HG03108 (cell line): ENCODE data around the gene PAIP1.
"Not testable (repeated sequence)": the region's sequence is repeated elsewhere in the genome, so short reads cannot be mapped to it uniquely, and the experiment has no call there.

Source experiments
- ATAC-seq: cut with Tn5 transposase; IDR thresholded peaks from one replicate; pipeline ENCODE4 v1.9.1; 2021; ENCODE audit warnings: moderate library complexity; ENCODE audit not compliant: unreplicated experiment

The PAIP1 gene

DNA sequence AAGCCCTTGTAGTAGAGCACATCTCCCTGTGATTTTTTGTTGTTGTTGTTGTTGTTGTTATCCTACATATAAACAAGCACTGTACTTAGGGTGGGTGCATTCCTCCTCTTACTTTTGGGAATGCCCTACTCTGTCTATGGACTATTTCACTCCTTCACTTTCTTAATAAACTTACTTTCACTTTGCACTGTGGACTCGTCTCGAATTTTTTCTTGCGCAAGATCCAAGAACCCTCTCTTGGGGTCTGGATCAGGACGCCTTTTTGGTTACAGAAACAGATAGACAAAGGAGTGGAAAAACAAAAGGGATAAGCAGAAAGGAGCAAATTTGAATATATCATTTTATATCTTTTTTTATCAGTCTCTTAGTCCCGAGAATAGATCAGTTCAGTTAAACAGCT, 14.4 kb upstream of the PAIP1 start:
- no peak for ATAC-seq

DNA sequence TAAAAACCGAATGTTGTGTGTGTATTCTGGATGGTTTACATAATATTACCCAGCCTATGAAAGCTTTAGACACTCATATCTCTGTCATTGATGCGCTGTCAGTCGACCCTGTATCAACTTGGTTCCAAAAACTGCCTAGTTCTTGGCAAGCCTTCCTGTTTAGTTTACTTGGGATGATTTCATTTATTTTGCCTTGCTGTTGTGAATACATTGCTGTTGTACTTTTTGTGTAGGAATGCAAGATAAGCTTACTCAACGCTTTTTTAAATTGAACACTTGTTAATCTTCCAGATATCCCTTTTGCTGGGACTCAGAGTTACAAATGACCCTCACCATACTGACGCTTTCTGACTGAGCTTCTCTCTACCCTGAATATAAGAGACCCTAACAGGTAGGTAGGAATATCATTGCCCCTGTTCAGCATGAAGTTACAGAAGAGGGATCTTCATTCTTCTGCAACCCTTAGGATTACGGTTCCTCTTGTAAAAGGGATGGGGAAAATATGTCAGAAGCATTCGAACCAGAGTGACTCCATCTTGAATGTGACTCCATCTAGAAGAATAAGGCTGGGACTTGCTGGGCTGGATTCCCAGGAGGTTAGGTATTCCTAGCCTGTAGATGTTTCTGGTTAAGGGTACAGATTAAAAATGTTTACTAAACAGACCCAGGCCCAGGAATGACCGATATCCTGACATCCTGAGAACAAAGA, 13.7 kb upstream of the PAIP1 start:
- ATAC-seq, result no peak

DNA sequence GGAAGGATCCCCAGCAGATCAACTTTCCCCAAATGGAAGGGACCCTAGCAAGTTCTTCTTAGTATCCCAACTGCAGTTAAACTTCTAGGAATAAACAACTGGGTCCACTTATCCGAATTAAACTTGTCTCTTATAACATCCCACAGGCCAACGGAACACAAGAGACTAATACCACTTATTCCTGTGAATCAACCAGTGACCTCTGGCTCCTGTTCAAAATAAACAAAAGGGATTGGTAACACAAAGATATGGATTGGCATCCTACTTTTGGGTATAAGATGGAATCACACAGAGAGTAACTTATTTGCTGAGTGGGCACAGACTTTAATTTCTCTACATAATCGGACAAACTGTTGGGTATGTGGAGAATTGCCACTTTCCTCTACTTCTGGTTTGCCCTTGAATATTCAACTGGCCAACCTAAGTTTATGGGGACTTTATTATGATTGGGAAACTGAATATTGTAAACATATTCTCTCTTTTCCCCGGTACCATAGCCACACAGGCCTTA, 12.4 kb upstream of the PAIP1 start:
- ATAC-seq, result no peak

DNA sequence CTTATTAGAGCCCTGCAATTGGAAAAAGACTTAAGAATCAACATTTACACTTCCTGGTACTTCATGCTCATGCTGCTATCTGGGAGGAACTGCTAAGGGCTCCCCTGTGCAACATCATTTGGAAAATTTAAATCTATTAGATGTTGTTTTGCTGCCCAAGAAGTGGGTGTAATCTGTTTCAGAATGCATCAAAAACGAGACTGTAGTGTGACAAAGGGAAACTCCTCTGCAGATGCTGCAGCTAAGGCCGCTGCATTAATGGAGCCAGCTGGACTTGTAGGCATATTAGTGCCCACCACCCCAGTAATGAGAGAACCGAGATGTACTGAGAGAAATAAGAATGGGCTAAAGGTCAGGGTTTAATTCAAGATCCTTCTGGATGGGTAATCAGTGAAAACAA, 11.1 kb upstream of the PAIP1 start:
- ATAC-seq, result no peak

DNA sequence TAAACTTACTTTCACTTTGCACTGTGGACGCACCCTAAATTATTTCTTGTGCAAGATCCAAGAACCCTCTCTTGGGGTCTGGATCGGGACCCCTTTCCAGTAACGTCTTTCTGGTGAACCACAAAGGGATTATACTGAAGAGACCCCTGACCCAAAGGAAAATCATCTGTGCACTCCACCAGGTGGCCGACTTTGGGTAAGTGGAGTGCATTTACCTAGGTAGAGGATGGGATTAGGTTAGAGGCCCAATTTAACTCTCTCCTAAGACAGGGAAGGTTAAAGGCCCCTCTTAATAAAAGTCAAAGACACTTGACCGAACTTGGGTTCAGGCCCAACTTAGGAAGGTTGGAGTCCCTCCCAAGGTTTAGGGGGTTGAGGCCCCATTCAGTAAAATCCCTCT, 8.2 kb upstream of the PAIP1 start:
- ATAC-seq, result no peak

DNA sequence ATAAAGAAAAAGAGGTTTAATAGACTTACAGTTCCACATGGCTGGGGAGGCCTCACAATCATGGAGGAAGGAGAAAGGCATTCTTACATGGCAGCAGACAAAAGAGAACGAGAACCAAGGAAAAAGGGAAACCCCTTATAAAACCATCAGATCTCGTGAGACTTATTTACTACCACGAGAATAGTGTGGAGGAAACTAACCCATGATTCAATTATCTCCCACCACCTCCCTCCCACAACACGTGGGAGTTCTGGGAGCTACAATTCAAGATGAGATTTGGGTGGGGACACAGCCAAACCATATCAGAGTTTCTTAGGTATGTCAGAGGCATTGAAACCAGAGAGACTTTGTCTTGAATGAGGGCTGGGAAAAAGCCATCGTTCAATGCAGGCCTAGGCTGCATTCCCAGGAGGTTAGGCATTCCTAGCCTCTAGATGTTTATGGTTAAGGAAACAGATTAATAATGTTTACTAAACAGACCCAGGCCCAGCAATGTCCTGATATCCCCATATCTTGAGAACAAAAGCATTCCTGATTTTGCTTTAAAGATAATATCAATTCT, 7.5 kb upstream of the PAIP1 start:
- no peak for ATAC-seq

DNA sequence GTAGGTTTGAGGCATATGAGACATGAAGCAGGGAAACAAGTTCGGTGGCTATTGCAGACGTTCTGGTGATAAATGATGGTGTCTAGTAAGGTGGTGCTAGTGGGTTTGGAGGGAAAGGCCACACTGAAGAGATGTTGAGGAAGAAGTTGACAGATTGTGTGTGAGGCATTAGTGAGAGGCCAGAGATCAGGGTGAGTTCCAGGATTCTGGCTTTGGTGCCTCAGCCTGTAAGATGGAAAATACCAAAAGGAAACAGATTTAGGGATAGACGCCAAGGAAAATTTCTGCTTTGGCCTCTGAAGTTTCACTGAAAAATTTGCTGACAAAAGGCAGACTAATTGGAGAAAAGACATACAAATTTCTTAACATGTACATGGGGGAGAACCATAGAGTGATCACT, 6.4 kb upstream of the PAIP1 start:
- no peak for ATAC-seq

DNA sequence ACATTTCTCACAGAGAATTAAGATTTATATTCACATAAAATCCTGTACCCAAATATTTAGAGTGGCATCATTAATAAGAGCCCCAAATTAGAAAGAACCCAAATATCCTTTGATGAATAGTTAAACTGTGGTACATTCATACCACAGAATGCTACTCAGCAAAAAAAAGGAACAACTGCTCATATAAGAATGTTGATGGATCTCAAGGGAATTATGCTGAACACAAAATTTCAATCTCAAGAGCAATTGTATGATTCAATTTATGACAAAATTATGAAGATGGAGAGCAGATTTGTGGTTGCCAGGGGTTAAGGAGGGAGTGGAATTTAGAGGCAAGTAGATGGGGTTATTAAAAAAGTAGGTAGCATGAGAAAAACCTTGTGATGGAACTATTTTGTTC, 4.5 kb upstream of the PAIP1 start:
- ATAC-seq, result no peak

DNA sequence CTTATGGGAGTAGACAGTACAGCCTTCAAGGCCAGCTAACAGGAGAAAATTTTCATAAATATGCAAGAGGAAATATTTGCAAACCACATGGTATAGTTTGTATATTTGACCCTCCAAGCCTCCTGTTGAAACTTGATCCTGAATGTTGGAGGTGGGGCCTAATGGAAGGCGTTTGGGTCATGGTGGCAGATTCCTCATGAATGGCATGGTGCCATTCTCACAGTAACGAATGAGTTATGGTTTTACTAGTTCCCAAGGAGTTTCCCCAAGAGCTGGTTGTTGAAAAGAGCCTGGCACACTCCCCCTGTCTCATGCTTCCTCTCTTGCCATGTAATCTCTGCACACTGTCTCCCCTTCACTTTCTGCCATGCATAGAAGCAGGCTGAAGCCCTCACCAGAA, 3.3 kb upstream of the PAIP1 start:
- no peak for ATAC-seq

DNA sequence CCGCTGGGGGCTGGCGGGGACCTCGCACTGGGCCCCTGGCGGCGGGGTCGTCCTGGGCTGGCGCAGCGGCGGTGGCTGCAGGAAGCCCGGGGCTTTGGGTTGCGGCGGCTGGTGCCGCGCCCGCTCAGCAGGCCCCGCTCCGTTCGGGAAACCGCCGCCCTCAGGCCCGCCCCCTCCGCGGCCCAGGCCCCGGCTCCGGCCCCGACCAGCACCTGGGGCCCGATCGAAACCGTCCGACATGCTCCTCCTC, 345 bp downstream of the PAIP1 start:
- peak; percentile 85 for ATAC-seq

DNA sequence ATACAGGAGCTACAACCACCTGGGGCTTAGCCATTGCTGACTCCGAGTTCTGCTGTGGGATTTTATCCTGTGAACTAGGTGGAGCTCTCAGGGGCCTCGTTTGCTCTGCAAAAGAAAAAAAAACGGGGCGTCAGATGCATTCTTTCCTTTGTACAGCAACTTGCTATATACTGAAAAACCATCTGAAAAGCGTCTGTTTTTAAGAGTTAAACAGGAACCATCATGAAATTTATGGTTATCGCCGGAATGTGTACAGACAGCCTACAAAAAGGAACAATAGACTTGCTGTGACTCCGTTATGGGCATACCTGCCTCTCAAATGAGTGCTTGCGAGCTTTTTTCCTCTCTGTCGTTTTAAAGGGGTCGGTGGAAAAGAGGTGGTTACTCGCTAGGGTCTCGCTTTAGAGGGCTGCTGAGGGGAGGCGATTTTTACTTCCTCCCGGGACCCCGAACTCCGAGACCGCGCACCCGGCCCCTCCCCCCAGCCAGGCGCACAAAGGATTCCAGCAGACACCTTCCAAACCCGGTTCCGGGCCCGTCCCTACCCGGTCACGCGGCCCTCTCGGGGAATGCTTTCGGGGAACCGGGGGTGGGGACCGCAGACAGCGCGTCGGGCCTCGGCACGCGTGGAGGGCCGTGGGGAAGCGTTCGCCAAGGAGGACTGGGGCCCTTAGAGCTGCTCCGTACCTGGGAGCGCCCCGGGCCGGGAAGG, 826 bp downstream of the PAIP1 start:
- ATAC-seq, result peak; percentile 27

DNA sequence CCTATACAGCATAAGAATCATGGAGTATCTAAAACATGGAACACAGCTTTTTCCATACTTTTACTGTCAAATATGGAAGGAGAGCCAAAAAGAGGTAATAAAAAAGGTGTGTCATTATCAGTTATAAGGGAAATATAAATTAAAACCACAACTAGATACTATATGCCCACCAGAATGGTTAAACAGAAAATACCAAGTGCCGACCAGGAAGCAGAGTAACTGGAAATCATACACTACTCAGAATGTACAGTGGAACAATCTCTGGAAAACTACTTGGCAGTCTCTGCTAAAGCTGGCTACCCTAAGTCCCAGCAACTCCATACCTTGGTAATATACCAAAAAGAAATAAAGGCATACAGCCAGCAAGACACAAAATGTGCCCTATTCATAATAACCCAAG, 2.4 kb downstream of the PAIP1 start:
- no peak for ATAC-seq

DNA sequence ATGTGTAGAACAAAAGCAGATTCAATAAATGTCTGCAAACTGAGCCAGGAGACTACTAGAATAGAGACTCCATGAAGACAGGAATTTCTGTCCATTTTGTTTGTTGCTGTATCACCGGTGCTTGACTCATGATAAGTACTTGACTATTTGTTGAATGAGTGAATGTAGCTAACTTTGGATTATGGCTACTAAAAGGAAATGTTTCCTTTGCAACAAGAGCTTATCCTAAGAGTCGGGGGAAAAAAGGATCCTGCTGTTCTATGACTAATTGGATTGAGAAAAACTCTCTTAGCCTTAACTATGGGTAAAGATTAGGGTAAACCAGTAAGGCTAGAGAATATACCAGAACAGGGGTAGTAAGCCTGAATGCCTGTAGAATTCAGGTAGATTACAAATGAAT, 3.5 kb downstream of the PAIP1 start:
- no peak for ATAC-seq

DNA sequence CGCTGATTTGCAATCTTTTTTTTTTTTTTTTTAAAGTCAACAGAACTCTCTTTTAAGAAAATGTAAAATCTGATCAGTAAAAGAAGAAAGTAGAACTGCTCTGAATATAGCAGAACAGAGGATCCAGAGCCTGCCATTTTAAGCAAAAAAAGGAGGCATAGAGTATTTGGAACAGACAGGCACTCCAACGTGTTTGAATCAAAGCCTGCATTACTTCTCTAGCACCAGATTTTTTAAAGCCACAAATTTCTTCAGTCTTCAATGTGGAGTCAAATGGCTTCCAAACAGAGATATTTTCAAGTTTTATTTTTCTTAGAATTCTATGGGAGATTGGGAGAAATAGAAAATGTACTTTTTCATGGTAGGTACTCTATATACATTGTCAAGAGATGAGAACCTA, 5.1 kb downstream of the PAIP1 start:
- no peak for ATAC-seq

DNA sequence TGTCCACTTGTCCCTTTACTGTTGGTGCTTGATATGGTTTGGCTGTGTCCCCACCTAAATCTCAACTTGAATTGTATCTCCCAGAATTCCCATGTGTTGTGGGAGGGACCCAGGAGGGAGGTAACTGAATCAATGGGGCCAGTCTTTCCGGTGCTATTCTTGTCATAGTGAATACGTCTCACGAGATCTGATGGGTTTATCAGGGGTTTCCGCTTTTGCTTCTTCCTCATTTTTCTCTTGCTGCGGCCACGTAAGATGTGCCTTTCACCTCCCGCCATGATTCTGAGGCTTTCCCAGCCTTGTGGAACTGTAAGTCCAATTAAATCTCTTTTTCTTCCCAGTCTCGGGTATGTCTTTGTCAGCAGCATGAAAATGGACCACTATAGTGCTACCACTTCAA, 7.6 kb downstream of the PAIP1 start:
- ATAC-seq, result not testable (repeated sequence)

DNA sequence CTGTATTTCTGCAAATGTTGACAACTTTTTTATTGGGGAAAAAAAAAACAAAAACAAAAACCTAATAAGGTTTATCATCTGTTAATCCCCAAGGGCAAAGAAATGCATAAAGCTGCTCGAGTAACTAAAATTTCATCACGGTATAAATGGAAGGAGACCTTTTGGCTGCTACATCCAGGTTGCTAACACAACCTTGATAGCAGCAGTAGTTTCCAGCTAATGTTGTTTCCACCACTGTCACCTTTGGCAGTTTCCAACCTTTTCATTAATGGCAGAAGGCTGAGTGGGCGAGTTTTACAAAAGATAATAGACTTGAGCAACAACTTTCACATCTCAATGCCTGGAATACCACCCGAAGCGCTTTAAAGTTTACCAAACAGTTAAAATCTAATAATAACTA, 8.5 kb downstream of the PAIP1 start:
- no peak for ATAC-seq

DNA sequence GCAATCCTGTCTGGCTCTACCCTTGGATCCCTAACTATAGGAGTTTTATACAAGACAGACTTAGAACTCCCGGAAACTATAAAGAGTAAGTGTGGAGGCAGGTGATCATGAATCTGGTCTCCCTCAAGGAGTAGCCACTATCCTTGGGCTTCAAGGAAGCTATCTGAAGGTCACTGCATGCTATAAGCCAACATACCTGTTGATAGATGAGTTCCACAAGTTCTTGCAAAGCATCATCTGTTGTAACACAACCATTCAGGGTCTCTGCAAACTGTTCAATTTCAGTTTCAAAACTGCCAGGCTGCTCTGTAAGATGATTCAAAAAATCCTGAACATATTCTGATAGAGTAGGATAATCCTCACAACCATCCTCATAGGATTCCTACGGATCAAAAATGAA, 9.3 kb downstream of the PAIP1 start:
- ATAC-seq, result no peak

DNA sequence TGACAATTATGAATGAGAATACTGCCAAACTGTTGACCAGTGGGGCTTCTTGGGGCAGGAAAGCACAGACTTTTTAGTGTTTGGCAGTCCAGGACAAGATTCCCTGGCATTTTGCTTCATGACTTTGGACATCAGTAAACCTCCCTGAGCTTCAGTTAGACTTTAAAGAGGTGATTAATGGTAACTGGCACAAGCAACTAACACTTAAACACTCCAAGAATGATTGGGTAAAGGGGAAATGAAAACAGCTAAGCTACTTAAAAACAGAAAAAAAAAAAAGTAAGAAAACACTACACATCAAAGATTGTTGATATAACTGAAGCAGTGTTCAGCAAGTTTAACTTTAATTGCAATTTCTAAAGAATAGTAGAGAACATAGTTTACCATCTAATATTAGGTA, 13.4 kb downstream of the PAIP1 start:
- no peak for ATAC-seq

DNA sequence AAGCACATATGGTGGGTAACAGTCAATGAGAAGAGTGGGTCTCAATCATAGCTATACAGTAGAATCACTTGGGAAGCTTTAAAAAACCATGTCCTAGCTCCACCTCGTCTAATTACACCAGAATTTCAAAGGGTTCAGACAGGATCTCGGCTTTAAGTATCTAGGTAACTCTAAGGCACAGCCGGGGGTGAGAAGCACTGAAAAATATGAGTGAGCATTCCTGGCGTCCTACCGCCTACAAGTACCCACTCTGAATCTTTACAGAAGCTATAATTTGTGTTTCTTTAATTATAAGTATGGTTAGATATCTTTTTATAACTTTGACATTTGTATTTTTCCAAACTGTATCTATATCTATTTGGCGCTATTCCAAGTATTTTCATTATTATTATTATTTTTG, 16.1 kb downstream of the PAIP1 start:
- no peak for ATAC-seq

DNA sequence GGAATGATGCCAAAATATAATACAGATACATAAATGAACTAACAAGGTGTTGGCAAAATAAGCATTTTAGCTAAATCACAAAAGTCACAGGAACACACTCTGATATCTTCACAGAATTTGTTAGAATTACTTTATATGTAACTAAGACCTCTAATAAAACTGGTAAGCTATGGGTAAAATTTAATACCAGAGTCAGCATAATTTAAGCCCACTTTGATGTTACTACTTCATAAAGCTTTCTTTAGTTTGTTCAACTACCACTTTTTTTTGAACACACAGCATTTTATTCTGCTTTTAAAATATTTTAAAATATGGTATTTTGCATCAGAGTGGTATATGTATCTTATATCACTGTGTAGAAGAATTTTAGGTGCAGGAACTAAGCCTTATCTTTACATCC, 19.9 kb downstream of the PAIP1 start:
- no peak for ATAC-seq

DNA sequence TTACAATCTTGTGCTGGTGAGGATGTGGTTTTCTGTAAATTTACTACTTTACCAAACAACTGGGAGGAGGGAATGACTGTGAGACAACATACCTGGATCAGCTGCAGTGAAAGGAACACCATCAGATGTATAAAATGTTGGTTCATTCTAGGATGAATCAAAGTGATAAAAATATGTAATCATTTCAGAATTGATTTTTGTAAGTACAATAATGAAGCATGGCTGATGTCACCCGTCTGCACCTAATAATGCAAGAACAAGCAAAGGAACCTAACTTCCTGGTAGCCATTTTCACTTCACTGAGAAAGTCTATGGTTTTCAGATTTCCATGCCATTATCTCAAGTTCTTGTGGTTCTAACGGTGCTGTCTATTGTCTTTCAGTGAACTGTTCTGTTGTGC, 23.2 kb downstream of the PAIP1 start:
- no peak for ATAC-seq

DNA sequence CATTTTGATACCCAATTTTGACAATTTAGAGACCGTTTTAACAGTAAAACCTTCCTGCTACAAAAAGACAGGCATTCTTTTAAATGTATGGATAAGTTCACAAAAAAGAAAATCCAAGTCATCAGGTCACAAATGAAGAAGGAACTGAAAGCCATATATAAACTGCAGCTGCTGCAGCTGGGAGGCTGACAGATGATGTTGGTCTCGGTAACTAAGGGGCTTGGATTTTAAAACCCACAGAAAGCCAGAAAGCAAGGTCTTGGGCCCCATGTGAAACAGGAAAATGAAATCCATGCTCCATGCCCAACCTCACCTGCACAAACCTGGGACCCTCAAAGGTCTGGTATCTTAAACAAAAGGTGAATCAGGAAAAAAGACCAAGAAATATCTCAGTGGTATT, 26.2 kb downstream of the PAIP1 start:
- no peak for ATAC-seq

DNA sequence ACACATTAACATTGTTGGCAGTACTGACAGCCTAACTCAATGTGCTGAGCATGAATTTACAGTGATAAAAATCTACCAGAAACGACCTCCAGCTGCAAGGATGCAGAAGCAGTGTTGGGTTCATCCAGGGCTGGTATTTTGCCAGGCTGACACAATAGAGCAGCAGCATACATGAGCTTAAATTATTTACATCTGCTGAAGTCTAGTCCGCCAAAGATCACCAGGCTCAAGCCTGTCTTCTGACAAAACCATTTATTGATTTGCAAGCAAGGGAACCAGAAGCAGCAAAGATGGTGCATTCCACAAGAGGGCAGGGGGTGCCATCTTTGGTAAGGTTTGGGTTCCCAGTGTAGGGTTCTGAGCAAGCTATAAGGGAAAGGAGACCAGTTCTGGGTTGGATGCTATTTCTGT, 33.2 kb downstream of the PAIP1 start:
- no peak for ATAC-seq
